ENCODE measurements around the gene PTK6.

PTK6 gene

GRCh38 chr20:63542696-63543095 is 5.5 kb upstream of the PTK6 start:
- no peak for DNase-seq

GRCh38 chr20:63542031-63542559 is 4.9 kb upstream of the PTK6 start:
- no peak for DNase-seq

- no peak for DNase-seq
These were observed 4.2 kb upstream of the PTK6 start for GRCh38 chr20:63541371-63541770.

- DNase-seq: no peak
These were observed 3.4 kb upstream of the PTK6 start for GRCh38 chr20:63540417-63541186.

- no peak for DNase-seq
These were observed 2.5 kb upstream of the PTK6 start for GRCh38 chr20:63539441-63540370.

GRCh38 chr20:63539092-63539430 is 1.9 kb upstream of the PTK6 start:
- no peak for DNase-seq

- peak in 2 of 5 experiments; percentile 33 to 41 for DNase-seq
These were observed 1.3 kb upstream of the PTK6 start for GRCh38 chr20:63538204-63539091.

- peak; percentile 85 to 93 (median 92) for DNase-seq
These were observed 488 bp upstream of the PTK6 start for GRCh38 chr20:63537525-63538203.

- DNase-seq: peak in 2 of 5 experiments; percentile 4 to 7
These were observed 767 bp downstream of the PTK6 start for GRCh38 chr20:63536241-63536977.

- DNase-seq: peak in 1 of 5 experiments; percentile 45
These were observed 2.1 kb downstream of the PTK6 start for GRCh38 chr20:63534831-63535651.

- DNase-seq: no peak
These were observed 2.7 kb downstream of the PTK6 start for GRCh38 chr20:63534427-63534830.

- DNase-seq: no peak
These were observed 3.2 kb downstream of the PTK6 start for GRCh38 chr20:63533871-63534393.

- no peak for DNase-seq
These were observed 3.8 kb downstream of the PTK6 start for GRCh38 chr20:63533388-63533787.

- DNase-seq: no peak
These were observed 4.7 kb downstream of the PTK6 start for GRCh38 chr20:63532449-63532971.

GRCh38 chr20:63531686-63532448 is 5.3 kb downstream of the PTK6 start:
- DNase-seq: peak in 1 of 5 experiments; percentile 22

- DNase-seq: no peak
These were observed 6.4 kb downstream of the PTK6 start for GRCh38 chr20:63530788-63531160.

- no peak for DNase-seq
These were observed 7.1 kb downstream of the PTK6 start for GRCh38 chr20:63529861-63530787.
